Esophagus muscularis mucosa (tissue), 4 donors: Measurements from ENCODE around the gene UBE2U. TPM values are rescaled to one million over a fixed set of nuclear protein-coding genes. Genes with fewer than 3 reads are reported as not detected.

Experiments used
- DNase-seq: peaks from one replicate; pipeline ENCODE4 v3.0.0-alpha.2; 2017; ENCODE audit errors: extremely low spot score
- H3K27ac ChIP-seq, 4 donors: fragments of 200-600 bp; sonication (generic); replicated peaks in 1 of 4; 1 replicate in 3 of 4; 2 replicates in 1 of 4; pipeline ENCODE4 v1.5.1; 2016 to 2019; ENCODE audit warnings: mild to moderate bottlenecking in 1 of 4
- H3K27me3 ChIP-seq, 4 donors: fragments of 200-600 bp; sonication (generic); one replicate each; pipeline versions ENCODE4 v1.5.1 to v1.6.0; 2016 to 2019
- H3K36me3 ChIP-seq, 4 donors: fragments of 200-600 bp; sonication (generic); one replicate each; pipeline ENCODE4 v1.5.1; 2016 to 2019
- H3K4me1 ChIP-seq, 4 donors: fragments of 200-600 bp; sonication (generic); one replicate each; pipeline ENCODE4 v1.5.1; 2016 to 2019
- H3K4me3 ChIP-seq, 4 donors: fragments of 200-600 bp; sonication (generic); 1 replicate in 2 of 4; 2 replicates in 2 of 4; pipeline ENCODE4 v1.5.1; 2016 to 2019; ENCODE audit warnings: mild to moderate bottlenecking in 4 of 4, moderate library complexity in 1 of 4
- H3K9me3 ChIP-seq, 4 donors: fragments of 200-600 bp; sonication (generic); 1 replicate in 3 of 4; 2 replicates in 1 of 4; pipeline ENCODE4 v1.5.1; 2016 to 2019
- EP300 ChIP-seq: sonication (generic); formaldehyde crosslinking; IDR thresholded peaks from one replicate; pipeline ENCODE4 v1.6.1; 2017; ENCODE audit warnings: antibody characterized with exemption
- POLR2A ChIP-seq: fragments of 450-650 bp; IDR thresholded peaks from one replicate; pipeline ENCODE4 v1.6.1; 2017; ENCODE audit warnings: antibody characterized with exemption, moderate library complexity, mild to moderate bottlenecking, low read depth
- POLR2AphosphoS5 ChIP-seq, 2 donors: sonication (generic); formaldehyde crosslinking; IDR thresholded peaks; one replicate each; pipeline ENCODE4 v1.6.1; 2017; ENCODE audit warnings: antibody characterized with exemption in 2 of 2
- WGBS: methylation state at CpG from one replicate; pipeline ENCODE4 v1.1.5; 2018; 5-methylcytosine and 5-hydroxymethylcytosine counted together
- intact Hi-C: fragments of 100-400 bp; cut with DNase I; formaldehyde crosslinking; loops from one replicate; pipeline ENCODE4 v1.15.1; 2023
- total RNA-seq, 4 donors: library from RNA; depleted of rRNA; stranded (reverse); fragments of >200 nt; gene quantifications; one replicate each; pipeline versions ENCODE4 v1.1.0 to v1.2.1, GENCODE V29; 2016
- TF ChIP-seq, protein P1 (sequence below), 3 experiments: fragments of 200-600 bp in 2 of 3; fragments of 450-650 bp in 1 of 3; sonication (generic) in 2 of 3; IDR thresholded peaks; one replicate each; pipeline ENCODE4 v1.5.1; 2017 to 2019; ENCODE audit warnings: antibody characterized with exemption in 3 of 3, mild to moderate bottlenecking in 2 of 3, moderate library complexity in 1 of 3

UBE2U gene
- total RNA-seq, 4 donors from 2014 or later = not detected

DNA sequence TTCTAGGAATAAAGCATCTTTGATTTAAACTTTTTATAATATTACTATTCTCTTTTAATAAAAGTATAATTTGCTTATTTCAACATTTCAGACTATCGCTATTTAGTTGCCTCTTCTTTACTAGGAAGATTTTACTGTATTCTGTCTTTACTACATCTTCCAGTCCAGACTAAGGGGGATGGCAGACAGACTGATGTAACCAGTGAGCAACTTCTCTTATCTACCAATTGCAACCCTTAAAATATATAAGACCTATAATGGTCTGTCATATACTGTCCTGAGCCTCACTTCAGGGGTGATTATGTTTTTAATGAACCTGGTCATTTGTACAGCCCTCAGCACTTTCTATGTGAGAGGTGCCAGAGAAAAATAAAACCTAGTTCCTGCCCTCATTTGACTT lies 87.0 kb downstream of the UBE2U start:
- Histone ChIP-seq H3K9me3 (no peaks in the 10 kb centered on the region), H3K27me3 (no peaks in the 10 kb centered on the region), H3K4me3 (no peak overlapping the region), H3K4me1 (no peaks in the 10 kb centered on the region), H3K27ac (no peak overlapping the region), H3K36me3 (no peaks in the 10 kb centered on the region)
- WGBS = 100% methylated on average over 1 of the region's 1 CpG
- intact Hi-C loops = no loop called here
- TF ChIP-seq, protein P1, sequence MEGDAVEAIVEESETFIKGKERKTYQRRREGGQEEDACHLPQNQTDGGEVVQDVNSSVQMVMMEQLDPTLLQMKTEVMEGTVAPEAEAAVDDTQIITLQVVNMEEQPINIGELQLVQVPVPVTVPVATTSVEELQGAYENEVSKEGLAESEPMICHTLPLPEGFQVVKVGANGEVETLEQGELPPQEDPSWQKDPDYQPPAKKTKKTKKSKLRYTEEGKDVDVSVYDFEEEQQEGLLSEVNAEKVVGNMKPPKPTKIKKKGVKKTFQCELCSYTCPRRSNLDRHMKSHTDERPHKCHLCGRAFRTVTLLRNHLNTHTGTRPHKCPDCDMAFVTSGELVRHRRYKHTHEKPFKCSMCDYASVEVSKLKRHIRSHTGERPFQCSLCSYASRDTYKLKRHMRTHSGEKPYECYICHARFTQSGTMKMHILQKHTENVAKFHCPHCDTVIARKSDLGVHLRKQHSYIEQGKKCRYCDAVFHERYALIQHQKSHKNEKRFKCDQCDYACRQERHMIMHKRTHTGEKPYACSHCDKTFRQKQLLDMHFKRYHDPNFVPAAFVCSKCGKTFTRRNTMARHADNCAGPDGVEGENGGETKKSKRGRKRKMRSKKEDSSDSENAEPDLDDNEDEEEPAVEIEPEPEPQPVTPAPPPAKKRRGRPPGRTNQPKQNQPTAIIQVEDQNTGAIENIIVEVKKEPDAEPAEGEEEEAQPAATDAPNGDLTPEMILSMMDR (IDR thresholded peaks at IDR 0.05) = no peak
- DNase-seq = no peak

DNA sequence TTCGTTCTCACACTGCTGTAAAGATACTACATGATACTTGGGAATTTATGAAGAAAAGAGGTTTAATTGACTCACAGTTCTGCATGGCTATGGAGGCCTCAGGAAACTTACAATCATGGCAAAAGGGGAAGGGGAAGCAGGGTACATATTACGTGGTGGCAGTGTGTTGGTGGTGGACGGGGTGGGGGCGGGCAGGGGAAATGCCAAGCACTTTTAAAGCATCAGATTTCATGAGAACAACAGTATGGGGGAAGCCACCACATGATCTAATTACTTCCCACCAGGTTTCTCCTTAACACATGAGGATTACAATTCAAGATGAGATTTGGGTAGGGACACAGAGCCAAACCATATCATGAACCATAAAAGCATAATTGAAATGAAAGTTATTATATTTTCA lies 88.5 kb downstream of the UBE2U start:
- Histone ChIP-seq H3K36me3 (no peaks in the 10 kb centered on the region), H3K27ac (no peak overlapping the region), H3K4me1 (no peaks in the 10 kb centered on the region), H3K9me3 (no peaks in the 10 kb centered on the region), H3K4me3 (no peak overlapping the region), H3K27me3 (no peaks in the 10 kb centered on the region)
- 86% methylated on average over 4 of the region's 4 CpGs for WGBS
- no peak for DNase-seq
- intact Hi-C loops = no loop called here
- TF ChIP-seq POLR2AphosphoS5 (IDR thresholded peaks at IDR 0.05) (no peak), POLR2A (no peak)

DNA sequence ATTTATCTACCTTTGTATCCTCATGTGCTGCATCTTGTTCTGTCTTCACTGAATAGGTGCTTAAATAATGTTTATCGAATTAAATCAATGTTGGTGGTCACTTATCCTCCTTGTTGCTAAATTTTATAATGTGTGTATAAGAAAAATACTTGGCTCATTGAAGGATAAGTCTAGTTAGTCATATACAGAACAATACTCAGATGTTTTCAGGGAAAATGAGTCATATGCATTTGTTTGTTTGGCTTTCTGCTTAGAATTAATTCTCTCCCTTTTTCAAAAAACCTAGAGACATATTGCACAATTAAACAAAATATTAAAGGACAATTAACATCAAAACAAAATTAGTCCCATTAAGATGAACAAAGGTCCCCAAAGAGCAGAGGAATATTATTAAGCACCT lies 89.0 kb downstream of the UBE2U start:
- H3K4me3 ChIP-seq = no peak overlapping the region
- no peaks in the 10 kb centered on the region for H3K27me3 ChIP-seq
- no peaks in the 10 kb centered on the region for H3K4me1 ChIP-seq
- 85% methylated on average over 1 of the region's 1 CpG for WGBS
- no peak for TF ChIP-seq EP300
- TF ChIP-seq POLR2AphosphoS5 (IDR thresholded peaks at IDR 0.05) = no peak
- TF ChIP-seq POLR2A = no peak
- TF ChIP-seq, protein P1 (IDR thresholded peaks at IDR 0.05) = no peak
- no peak for DNase-seq
- intact Hi-C loops = no loop called here
- no peaks in the 10 kb centered on the region for H3K36me3 ChIP-seq
- no peak overlapping the region for H3K27ac ChIP-seq
- H3K9me3 ChIP-seq = no peaks in the 10 kb centered on the region

DNA sequence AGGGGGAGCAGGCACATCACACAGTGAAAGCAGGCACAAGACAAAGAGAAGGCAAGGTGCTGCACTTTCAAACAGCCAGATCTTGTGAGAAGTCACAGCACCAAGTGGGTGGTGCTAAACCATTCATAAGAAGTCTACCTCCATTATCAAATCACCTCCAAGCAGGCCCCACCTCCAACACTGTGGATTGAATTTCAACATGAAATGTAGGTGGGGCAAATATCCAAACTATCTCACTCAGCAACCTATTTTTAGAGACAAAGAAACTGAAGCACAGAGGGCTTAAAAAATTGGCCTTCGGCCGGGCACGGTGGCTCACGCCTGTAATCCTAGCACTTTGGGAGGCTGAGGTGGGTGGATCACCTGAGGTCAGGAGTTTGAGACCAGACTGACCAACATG lies 90.4 kb downstream of the UBE2U start:
- no peak overlapping the region for H3K27ac ChIP-seq
- no peak overlapping the region for H3K4me3 ChIP-seq
- 56% methylated on average over 4 of the region's 4 CpGs for WGBS
- no peaks in the 10 kb centered on the region for H3K4me1 ChIP-seq
- no peaks in the 10 kb centered on the region for H3K36me3 ChIP-seq
- H3K9me3 ChIP-seq = no peaks in the 10 kb centered on the region
- intact Hi-C loops = no loop called here
- no peak for TF ChIP-seq EP300
- TF ChIP-seq, protein P1 (IDR thresholded peaks at IDR 0.05) = no peak
- no peak for TF ChIP-seq POLR2A
- no peaks in the 10 kb centered on the region for H3K27me3 ChIP-seq
- DNase-seq = no peak

DNA sequence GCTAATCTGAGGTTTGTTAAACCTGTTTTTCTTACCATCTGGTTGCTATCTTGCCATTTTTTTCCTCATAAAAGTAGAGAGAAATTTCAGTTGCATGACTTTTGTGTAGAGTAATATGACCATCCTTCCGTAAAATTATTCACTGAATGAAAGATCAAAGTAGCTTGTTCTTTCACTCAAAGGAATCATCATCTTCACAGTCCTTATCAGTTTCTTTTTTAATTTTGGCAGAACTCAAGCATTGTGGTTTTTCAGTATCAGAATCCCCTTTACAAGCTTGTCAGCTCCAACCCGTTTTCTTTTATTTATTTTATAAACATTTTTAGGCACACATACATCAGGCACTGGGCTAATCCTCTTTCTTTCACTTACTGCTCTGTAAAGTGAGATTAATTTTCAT lies 91.7 kb downstream of the UBE2U start:
- intact Hi-C loops = no loop called here
- no peaks in the 10 kb centered on the region for H3K36me3 ChIP-seq
- no peak overlapping the region for H3K4me3 ChIP-seq
- H3K9me3 ChIP-seq = no peaks in the 10 kb centered on the region
- no peak for TF ChIP-seq EP300
- TF ChIP-seq POLR2AphosphoS5 (IDR thresholded peaks at IDR 0.05) = no peak
- 72% methylated on average over 2 of the region's 2 CpGs for WGBS
- H3K27me3 ChIP-seq = no peaks in the 10 kb centered on the region
- no peak overlapping the region for H3K27ac ChIP-seq
- DNase-seq = no peak
- H3K4me1 ChIP-seq = no peaks in the 10 kb centered on the region

DNA sequence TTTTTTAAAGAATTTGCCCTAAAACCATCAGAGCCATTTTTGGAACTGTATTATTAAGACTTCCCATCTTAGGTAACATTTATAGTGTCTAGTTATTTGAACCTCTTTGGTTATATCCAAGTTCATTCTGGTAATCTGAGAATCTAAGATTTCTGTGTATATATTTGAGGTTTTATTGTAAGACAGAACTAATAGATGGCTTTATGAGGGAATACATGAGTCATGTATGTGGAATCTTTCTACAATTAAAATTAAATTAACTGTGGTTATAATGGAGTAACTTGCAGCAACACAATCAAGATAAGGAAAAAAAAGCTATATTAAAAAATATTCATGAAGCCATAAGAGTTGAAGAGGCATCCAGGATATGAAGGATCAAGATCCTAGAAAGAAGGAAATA lies 92.1 kb downstream of the UBE2U start:
- Histone ChIP-seq H3K36me3 (no peaks in the 10 kb centered on the region), H3K27ac (no peak overlapping the region), H3K4me3 (no peak overlapping the region), H3K4me1 (no peaks in the 10 kb centered on the region), H3K27me3 (no peaks in the 10 kb centered on the region), H3K9me3 (no peaks in the 10 kb centered on the region)
- TF ChIP-seq, protein P1 (IDR thresholded peaks at IDR 0.05) = no peak
- TF ChIP-seq POLR2AphosphoS5 (IDR thresholded peaks at IDR 0.05) (no peak), EP300 (no peak), POLR2A (no peak)
- DNase-seq = no peak
- intact Hi-C loops = no loop called here
